ENCODE measurements around the gene IGSF23. TPM values are rescaled to one million over a fixed set of nuclear protein-coding genes. Genes with fewer than 3 reads are reported as not detected.

IGSF23 gene
- total RNA-seq, 2 donors from 2014 or later, result not detected

- Histone ChIP-seq H3K9me3 (peaks cover 0 to 2% of the 10 kb centered on the region in 2 donors), H3K27me3 (no peaks in the 10 kb centered on the region), H3K4me1 (peaks cover 0 to 15% of the 10 kb centered on the region in 2 donors), H3K4me3 (no peak overlapping the region), H3K36me3 (no peaks in the 10 kb centered on the region), H3K27ac (no peak overlapping the region)
- no peak for TF ChIP-seq CTCF (IDR thresholded peaks at IDR 0.05)
- DNase-seq (ENCODE audit: low spot score), result no peak
Measured at GRCh38 chr19:44603201-44603945, 10.0 kb upstream of the IGSF23 start.

- Histone ChIP-seq H3K27me3 (no peaks in the 10 kb centered on the region), H3K4me3 (no peak overlapping the region), H3K9me3 (no peaks in the 10 kb centered on the region), H3K27ac (no peak overlapping the region), H3K4me1 (peaks cover 0 to 15% of the 10 kb centered on the region in 2 donors), H3K36me3 (no peaks in the 10 kb centered on the region)
- TF ChIP-seq CTCF (IDR thresholded peaks at IDR 0.05), result no peak
- no peak for DNase-seq (ENCODE audit: low spot score)
Measured at GRCh38 chr19:44604241-44604640, 9.1 kb upstream of the IGSF23 start.

DNA sequence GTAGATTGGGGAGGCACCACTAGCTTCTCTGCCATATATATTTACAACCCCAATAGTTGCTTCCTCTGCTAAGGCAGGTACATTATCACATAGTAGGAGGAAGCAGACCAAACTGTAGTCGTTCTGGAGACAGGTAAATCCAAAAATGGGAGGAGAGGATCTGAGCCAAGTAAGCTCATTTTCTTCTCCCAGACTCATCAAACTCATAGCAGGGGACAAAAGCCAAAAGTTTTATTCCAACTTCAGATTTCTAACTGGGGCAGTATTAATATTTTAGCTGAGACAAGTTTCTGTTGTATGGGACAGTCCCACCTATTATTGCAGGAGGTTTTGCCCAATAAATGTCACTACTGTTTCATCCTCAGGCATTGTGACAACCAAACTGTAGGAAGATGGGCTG, 7.8 kb upstream of the IGSF23 start:
- H3K27ac ChIP-seq, result no peak overlapping the region
- H3K27me3 ChIP-seq, result no peaks in the 10 kb centered on the region
- TF ChIP-seq CTCF (IDR thresholded peaks at IDR 0.05), result no peak
- no peaks in the 10 kb centered on the region for H3K36me3 ChIP-seq
- no peaks in the 10 kb centered on the region for H3K9me3 ChIP-seq
- H3K4me1 ChIP-seq, result peaks cover 0 to 15% of the 10 kb centered on the region in 2 donors
- H3K4me3 ChIP-seq, result no peak overlapping the region
- no peak for DNase-seq (ENCODE audit: low spot score)

DNA sequence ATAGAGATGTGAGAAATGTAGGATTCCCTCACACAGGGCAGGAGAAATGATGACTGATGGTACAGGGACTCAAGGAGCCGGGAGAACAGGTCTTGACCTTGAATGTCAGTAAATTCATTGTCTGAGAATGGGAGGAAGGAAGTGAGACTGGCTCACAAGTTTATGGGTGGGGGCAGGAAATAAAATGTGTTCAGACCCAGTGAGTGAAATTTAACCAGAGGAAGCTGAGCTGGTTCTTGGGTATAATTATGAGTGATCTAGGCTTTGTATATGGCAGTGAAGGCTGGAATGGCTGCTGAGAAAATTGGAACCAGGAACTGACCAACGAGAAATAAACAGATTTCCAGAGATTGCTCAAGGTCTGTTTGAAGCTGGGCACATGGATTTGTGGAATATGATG, 6.3 kb upstream of the IGSF23 start:
- Histone ChIP-seq H3K4me3 (no peak overlapping the region), H3K4me1 (peaks cover 0 to 15% of the 10 kb centered on the region in 2 donors), H3K36me3 (no peaks in the 10 kb centered on the region), H3K27ac (no peak overlapping the region), H3K9me3 (no peaks in the 10 kb centered on the region), H3K27me3 (no peaks in the 10 kb centered on the region)
- no peak for DNase-seq (ENCODE audit: low spot score)
- TF ChIP-seq CTCF (IDR thresholded peaks at IDR 0.05), result no peak

- DNase-seq (ENCODE audit: low spot score), result no peak
- H3K27me3 ChIP-seq, result no peaks in the 10 kb centered on the region
- no peak for TF ChIP-seq CTCF (IDR thresholded peaks at IDR 0.05)
- no peaks in the 10 kb centered on the region for H3K9me3 ChIP-seq
- H3K27ac ChIP-seq, result no peak overlapping the region
- H3K4me3 ChIP-seq, result no peak overlapping the region
- no peaks in the 10 kb centered on the region for H3K36me3 ChIP-seq
- peaks cover 0 to 15% of the 10 kb centered on the region in 2 donors for H3K4me1 ChIP-seq
Measured at GRCh38 chr19:44607917-44608316, 5.4 kb upstream of the IGSF23 start.

- Histone ChIP-seq H3K9me3 (no peaks in the 10 kb centered on the region), H3K36me3 (no peaks in the 10 kb centered on the region), H3K27me3 (no peaks in the 10 kb centered on the region), H3K4me1 (peaks cover 0 to 10% of the 10 kb centered on the region in 2 donors), H3K4me3 (no peak overlapping the region), H3K27ac (no peak overlapping the region)
- no peak for TF ChIP-seq CTCF (IDR thresholded peaks at IDR 0.05)
- no peak for DNase-seq (ENCODE audit: low spot score)
Measured at GRCh38 chr19:44608391-44608821, 5.0 kb upstream of the IGSF23 start.

All from right atrium auricular region (tissue), 2 donors.